HG03103 (cell line): ENCODE results near the gene KLHL15.

ENCODE experiments used
- ATAC-seq: cut with Tn5 transposase; IDR thresholded peaks from one replicate; pipeline ENCODE4 v1.9.1; 2021; ENCODE audit warnings: low read depth; ENCODE audit not compliant: unreplicated experiment

Gene KLHL15

GRCh38 chrX:23952984-23953907, 73.7 kb downstream of the KLHL15 start:
- peak; percentile 93 for ATAC-seq

GRCh38 chrX:23952391-23952790, 74.6 kb downstream of the KLHL15 start:
- ATAC-seq = no peak

GRCh38 chrX:23945206-23945605, 81.8 kb downstream of the KLHL15 start:
- no peak for ATAC-seq

- ATAC-seq = no peak
These were observed 82.8 kb downstream of the KLHL15 start for GRCh38 chrX:23944234-23944633.

GRCh38 chrX:23939203-23939602, 87.8 kb downstream of the KLHL15 start:
- ATAC-seq = no peak

GRCh38 chrX:23938690-23939089, 88.3 kb downstream of the KLHL15 start:
- no peak for ATAC-seq

GRCh38 chrX:23937100-23937499, 89.9 kb downstream of the KLHL15 start:
- ATAC-seq = no peak

GRCh38 chrX:23936180-23936579, 90.8 kb downstream of the KLHL15 start:
- no peak for ATAC-seq

GRCh38 chrX:23935106-23935505, 91.9 kb downstream of the KLHL15 start:
- no peak for ATAC-seq
